SK-N-SH treated with all-trans-retinoic acid at 6 μM for 48 hours (cell line): ENCODE results near the gene TFCP2L1.

Experiments
- ATAC-seq: fragments of 200-7000 bp; cut with Tn5 transposase; 3 replicates; pipeline ENCODE4 v1.9.1; 2020; ENCODE audit warnings: mild to moderate bottlenecking, moderate library complexity
- ARNTL ChIP-seq: fragments of 450-650 bp; formaldehyde crosslinking; IDR thresholded peaks from 2 replicates; pipeline ENCODE4 v1.5.0; 2020; ENCODE audit warnings: low read depth, mild to moderate bottlenecking, moderate library complexity, borderline replicate concordance
- BACH2 ChIP-seq: fragments of 250-450 bp; sonication (Bioruptor Pico); IDR thresholded peaks from 2 replicates; pipeline ENCODE4 v1.9.0; 2021; ENCODE audit warnings: mild to moderate bottlenecking, borderline replicate concordance
- CSDC2 ChIP-seq: fragments of 250-450 bp; sonication (Bioruptor Pico); IDR thresholded peaks from 2 replicates; pipeline ENCODE4 v1.5.0; 2020; ENCODE audit warnings: mild to moderate bottlenecking, moderate library complexity
- ESRRG ChIP-seq: fragments of 250-450 bp; sonication (Bioruptor Pico); IDR thresholded peaks from 2 replicates; pipeline ENCODE4 v1.6.1; 2021; ENCODE audit warnings: mild to moderate bottlenecking
- GLIS3 ChIP-seq: fragments of 250-450 bp; sonication (Bioruptor Pico); IDR thresholded peaks from 2 replicates; pipeline ENCODE4 v1.5.0; 2020; ENCODE audit warnings: mild to moderate bottlenecking, moderate library complexity
- ISL1 ChIP-seq: fragments of 250-450 bp; sonication (Bioruptor Pico); IDR thresholded peaks from 2 replicates; pipeline ENCODE4 v2.1.2; 2022; ENCODE audit warnings: mild to moderate bottlenecking, moderate library complexity
- OSR1 ChIP-seq: fragments of 250-450 bp; sonication (Bioruptor Pico); IDR thresholded peaks from 2 replicates; pipeline ENCODE4 v1.8.0; 2022; ENCODE audit warnings: moderate library complexity, mild to moderate bottlenecking, inconsistent platforms
- RARB ChIP-seq: fragments of 250-450 bp; sonication (Bioruptor Pico); IDR thresholded peaks from 2 replicates; pipeline ENCODE4 v1.8.0; 2021; ENCODE audit warnings: mild to moderate bottlenecking, moderate library complexity
- SNAI2 ChIP-seq: fragments of 250-450 bp; sonication (Bioruptor Pico); IDR thresholded peaks from 2 replicates; pipeline ENCODE4 v1.5.0; 2020; ENCODE audit warnings: mild to moderate bottlenecking, moderate library complexity
- TCF4 ChIP-seq: fragments of 250-450 bp; sonication (Bioruptor Pico); IDR thresholded peaks from 2 replicates; pipeline ENCODE4 v1.8.0; 2021; ENCODE audit warnings: mild to moderate bottlenecking, moderate library complexity, borderline replicate concordance
- TOX ChIP-seq: fragments of 250-450 bp; sonication (Bioruptor Pico); IDR thresholded peaks from 2 replicates; pipeline ENCODE4 v1.8.0; 2021; ENCODE audit warnings: mild to moderate bottlenecking, moderate library complexity, borderline replicate concordance
- ZC3H10 ChIP-seq: fragments of 250-450 bp; sonication (Bioruptor Pico); IDR thresholded peaks from 2 replicates; pipeline ENCODE4 v1.5.1; 2021; ENCODE audit warnings: mild to moderate bottlenecking, moderate library complexity
- ZFP3 ChIP-seq: fragments of 250-450 bp; sonication (Bioruptor Pico); IDR thresholded peaks from 2 replicates; pipeline ENCODE4 v1.5.0; 2020; ENCODE audit warnings: mild to moderate bottlenecking, moderate library complexity
- ZFP30 ChIP-seq: fragments of 450-650 bp; formaldehyde crosslinking; IDR thresholded peaks from 2 replicates; pipeline ENCODE4 v1.5.0; 2022; ENCODE audit warnings: mild to moderate bottlenecking, moderate library complexity
- ZNF565 ChIP-seq: fragments of 450-650 bp; formaldehyde crosslinking; conservative IDR thresholded peaks from 2 replicates; pipeline ENCODE4 v1.5.0; 2020; ENCODE audit warnings: low read depth, mild to moderate bottlenecking, moderate library complexity
- ZNF70 ChIP-seq: fragments of 450-650 bp; formaldehyde crosslinking; IDR thresholded peaks from 2 replicates; pipeline ENCODE4 v1.5.0; 2020; ENCODE audit warnings: mild to moderate bottlenecking, moderate library complexity
- ZNF8 ChIP-seq: fragments of 450-650 bp; formaldehyde crosslinking; IDR thresholded peaks from 2 replicates; pipeline ENCODE4 v1.5.0; 2020; ENCODE audit warnings: mild to moderate bottlenecking, moderate library complexity
- TF ChIP-seq, protein P1 (sequence below): fragments of 250-450 bp; sonication (Bioruptor Pico); IDR thresholded peaks from 2 replicates; pipeline ENCODE4 v1.8.0; 2021; ENCODE audit warnings: low read depth, mild to moderate bottlenecking, moderate library complexity, borderline replicate concordance
- TF ChIP-seq, protein P2 (sequence below): fragments of 250-450 bp; sonication (Bioruptor Pico); IDR thresholded peaks from 2 replicates; pipeline ENCODE4 v1.5.1; 2021; ENCODE audit warnings: mild to moderate bottlenecking, moderate library complexity
- TF ChIP-seq, protein P3 (sequence below): fragments of 250-450 bp; sonication (Bioruptor Pico); IDR thresholded peaks from 2 replicates; pipeline ENCODE4 v1.5.1; 2020; ENCODE audit warnings: low read depth, mild to moderate bottlenecking, moderate library complexity
- TF ChIP-seq, protein P4 (sequence below): fragments of 250-450 bp; sonication (Bioruptor Pico); IDR thresholded peaks from 2 replicates; pipeline ENCODE4 v1.5.0; 2020; ENCODE audit warnings: mild to moderate bottlenecking, moderate library complexity

The TFCP2L1 gene

DNA sequence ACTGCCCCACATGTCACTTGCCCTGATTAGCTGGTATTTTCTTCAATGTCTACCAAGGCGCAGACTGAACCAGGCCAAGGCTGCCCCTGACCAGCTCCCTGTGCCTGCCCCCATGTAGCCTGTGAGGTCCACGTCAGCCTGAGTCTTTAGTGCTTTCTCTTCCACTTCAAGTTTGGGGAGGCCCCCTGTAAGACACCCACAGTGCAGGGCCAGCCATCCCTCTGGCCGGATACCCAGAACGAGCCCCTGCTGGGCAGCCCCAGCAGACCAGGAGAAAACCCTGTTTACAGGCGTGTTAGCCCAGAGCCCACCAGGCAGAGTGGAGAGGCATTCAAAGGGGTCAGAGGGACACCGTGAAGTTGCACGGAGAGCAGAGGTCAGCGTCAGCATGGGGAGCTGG is 92.4 kb downstream of the TFCP2L1 start:
- no peak for TF ChIP-seq RARB (CRISPR knock-in tag)
- no peak for TF ChIP-seq BACH2 (CRISPR knock-in tag)
- TF ChIP-seq TOX (CRISPR knock-in tag): no peak
- no peak for TF ChIP-seq ZC3H10
- TF ChIP-seq ZNF70 (CRISPR knock-in tag): no peak
- TF ChIP-seq TCF4 (CRISPR knock-in tag): no peak
- no peak for TF ChIP-seq CSDC2
- no peak for ATAC-seq

DNA sequence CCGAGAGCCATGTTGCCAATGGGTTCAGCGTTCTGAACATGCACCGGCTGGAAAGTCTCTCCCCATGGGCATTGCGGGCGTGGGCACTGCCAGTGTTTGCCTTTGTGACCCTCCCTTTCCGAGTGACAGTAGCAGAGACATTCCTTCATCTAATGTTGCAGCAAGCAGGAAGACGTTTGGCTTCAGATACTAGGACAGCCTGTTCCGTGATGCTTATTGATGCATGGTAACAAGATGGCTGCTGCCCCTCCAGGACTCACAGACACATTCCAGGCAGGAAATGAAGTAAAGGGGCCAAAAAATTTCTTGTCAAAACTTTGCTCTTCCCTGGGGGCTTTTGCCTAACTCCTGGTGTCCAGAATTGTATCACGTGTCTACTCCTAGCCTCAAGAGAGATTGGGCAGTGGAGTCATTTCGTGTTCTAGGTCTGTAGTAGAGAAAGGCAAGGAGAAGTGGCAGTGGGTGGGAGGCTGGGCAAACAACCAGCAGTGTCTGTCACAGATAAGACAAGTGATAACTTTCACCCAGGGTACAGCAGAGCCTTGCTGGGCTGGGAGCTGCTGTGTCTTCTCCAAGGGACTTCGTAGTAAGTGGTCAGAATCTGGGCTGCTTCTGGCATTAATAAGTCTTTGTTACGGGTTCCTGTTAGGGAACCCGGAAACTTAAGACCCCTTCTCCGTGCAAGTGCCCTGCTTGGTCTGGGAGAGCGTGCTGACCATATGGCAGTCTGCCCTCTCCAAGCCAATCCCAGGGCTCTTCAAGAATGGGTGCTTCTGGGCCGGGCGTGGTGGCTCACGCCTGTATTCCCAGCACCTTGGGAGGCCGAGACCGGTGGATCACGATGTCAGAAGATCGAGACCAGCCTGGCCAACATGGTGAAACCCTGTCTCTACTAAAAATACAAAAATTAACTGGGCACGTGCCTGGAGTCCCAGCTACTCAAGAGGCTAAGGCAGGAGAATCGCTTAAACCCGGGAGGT is 93.5 kb downstream of the TFCP2L1 start:
- ATAC-seq: no peak
- TF ChIP-seq BACH2 (CRISPR knock-in tag) (no peak), TOX (CRISPR knock-in tag) (no peak), RARB (CRISPR knock-in tag) (no peak), ZFP3 (CRISPR knock-in tag) (no peak), ZNF565 (no peak), OSR1 (no peak), ZNF70 (CRISPR knock-in tag) (no peak), ARNTL (CRISPR knock-in tag) (no peak), SNAI2 (CRISPR knock-in tag) (no peak)
- TF ChIP-seq, protein P1, sequence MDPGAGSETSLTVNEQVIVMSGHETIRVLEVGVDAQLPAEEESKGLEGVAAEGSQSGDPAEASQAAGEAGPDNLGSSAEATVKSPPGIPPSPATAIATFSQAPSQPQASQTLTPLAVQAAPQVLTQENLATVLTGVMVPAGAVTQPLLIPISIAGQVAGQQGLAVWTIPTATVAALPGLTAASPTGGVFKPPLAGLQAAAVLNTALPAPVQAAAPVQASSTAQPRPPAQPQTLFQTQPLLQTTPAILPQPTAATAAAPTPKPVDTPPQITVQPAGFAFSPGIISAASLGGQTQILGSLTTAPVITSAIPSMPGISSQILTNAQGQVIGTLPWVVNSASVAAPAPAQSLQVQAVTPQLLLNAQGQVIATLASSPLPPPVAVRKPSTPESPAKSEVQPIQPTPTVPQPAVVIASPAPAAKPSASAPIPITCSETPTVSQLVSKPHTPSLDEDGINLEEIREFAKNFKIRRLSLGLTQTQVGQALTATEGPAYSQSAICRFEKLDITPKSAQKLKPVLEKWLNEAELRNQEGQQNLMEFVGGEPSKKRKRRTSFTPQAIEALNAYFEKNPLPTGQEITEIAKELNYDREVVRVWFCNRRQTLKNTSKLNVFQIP (CRISPR knock-in tag): no peak

DNA sequence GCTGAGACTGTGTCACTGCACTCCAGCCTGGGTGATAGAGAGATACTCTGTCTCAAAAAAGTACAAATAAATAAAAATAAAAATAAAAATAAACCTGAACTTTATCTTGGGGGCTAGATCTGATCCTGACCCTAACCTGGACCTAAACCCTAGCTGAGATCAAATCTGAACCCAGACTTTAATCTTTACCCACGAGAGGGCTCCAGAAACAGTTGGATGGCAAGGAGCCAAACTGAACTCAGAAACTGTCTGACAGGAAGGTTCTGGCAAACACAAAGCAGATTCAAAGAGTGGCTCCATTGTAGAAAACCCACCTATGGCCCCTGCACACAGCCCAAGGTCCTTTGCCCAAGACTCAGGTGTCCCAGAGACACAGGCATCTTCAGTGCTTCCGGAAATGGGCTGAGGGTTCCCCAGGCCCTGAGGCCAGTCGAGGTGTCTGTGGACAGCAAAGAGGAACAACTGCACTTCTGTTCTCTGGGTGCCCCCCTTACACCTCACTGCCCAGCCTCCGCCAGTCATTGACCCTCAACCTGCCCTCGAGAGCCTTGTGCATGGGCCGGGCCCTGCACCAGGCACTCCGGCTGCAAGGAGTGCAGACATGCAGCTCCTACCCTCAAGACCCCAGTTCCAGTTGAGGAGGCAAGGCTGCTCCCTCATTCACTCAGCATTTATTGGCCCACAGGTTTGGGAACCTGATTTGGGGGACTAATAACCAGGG is 95.2 kb downstream of the TFCP2L1 start:
- TF ChIP-seq ISL1 (no peak), ZC3H10 (no peak)
- TF ChIP-seq, protein P2, sequence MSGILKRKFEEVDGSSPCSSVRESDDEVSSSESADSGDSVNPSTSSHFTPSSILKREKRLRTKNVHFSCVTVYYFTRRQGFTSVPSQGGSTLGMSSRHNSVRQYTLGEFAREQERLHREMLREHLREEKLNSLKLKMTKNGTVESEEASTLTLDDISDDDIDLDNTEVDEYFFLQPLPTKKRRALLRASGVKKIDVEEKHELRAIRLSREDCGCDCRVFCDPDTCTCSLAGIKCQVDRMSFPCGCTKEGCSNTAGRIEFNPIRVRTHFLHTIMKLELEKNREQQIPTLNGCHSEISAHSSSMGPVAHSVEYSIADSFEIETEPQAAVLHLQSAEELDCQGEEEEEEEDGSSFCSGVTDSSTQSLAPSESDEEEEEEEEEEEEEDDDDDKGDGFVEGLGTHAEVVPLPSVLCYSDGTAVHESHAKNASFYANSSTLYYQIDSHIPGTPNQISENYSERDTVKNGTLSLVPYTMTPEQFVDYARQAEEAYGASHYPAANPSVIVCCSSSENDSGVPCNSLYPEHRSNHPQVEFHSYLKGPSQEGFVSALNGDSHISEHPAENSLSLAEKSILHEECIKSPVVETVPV: no peak
- ATAC-seq: no peak

DNA sequence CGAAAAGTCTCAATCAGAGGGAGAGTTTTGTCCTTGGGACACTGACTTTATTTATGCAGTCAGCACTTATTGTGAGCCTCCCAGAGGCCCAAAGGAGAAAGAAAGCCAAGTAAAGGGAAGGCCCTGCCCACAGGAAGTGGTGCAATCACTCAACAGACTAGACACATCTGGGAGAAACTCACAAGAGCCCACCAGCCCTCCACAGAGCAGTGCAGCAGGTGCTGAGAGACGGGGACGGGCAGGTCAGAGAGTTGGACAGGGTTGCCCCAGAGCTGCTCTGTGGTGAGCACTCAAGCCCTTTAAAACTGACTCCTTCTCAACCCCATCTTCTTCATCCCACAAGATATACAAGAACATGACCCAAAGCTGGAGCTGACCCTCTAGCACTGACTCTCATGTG is 96.0 kb downstream of the TFCP2L1 start:
- no peak for TF ChIP-seq ZNF70 (CRISPR knock-in tag)
- TF ChIP-seq, protein P1 (CRISPR knock-in tag): no peak
- no peak for TF ChIP-seq ISL1
- ATAC-seq: no peak

DNA sequence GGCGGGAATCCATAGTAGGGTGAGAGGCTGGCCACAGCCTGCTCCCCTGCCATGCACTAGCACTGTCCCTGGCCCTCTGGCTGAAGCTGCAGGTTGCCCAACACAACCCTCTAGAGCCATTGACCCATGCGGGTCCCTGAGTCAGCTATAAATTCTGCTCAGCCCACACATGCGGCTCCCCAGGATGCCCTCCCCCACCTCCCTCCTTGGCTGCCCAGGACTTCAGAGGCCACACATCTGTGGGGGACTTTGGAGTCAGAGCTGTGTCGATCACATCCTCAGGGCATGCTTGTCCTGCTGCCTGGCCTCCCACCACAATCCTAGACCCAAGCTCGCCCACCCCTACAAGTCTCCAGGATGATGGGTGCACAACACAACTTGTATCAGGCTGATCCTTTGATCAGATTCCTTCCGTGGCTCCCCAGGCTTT is 97.0 kb downstream of the TFCP2L1 start:
- TF ChIP-seq ZNF70 (CRISPR knock-in tag): no peak
- TF ChIP-seq ZC3H10: no peak
- TF ChIP-seq TCF4 (CRISPR knock-in tag): no peak
- TF ChIP-seq, protein P3, sequence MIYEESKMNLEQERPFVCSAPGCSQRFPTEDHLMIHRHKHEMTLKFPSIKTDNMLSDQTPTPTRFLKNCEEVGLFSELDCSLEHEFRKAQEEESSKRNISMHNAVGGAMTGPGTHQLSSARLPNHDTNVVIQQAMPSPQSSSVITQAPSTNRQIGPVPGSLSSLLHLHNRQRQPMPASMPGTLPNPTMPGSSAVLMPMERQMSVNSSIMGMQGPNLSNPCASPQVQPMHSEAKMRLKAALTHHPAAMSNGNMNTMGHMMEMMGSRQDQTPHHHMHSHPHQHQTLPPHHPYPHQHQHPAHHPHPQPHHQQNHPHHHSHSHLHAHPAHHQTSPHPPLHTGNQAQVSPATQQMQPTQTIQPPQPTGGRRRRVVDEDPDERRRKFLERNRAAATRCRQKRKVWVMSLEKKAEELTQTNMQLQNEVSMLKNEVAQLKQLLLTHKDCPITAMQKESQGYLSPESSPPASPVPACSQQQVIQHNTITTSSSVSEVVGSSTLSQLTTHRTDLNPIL (CRISPR knock-in tag): no peak
- TF ChIP-seq, protein P4, sequence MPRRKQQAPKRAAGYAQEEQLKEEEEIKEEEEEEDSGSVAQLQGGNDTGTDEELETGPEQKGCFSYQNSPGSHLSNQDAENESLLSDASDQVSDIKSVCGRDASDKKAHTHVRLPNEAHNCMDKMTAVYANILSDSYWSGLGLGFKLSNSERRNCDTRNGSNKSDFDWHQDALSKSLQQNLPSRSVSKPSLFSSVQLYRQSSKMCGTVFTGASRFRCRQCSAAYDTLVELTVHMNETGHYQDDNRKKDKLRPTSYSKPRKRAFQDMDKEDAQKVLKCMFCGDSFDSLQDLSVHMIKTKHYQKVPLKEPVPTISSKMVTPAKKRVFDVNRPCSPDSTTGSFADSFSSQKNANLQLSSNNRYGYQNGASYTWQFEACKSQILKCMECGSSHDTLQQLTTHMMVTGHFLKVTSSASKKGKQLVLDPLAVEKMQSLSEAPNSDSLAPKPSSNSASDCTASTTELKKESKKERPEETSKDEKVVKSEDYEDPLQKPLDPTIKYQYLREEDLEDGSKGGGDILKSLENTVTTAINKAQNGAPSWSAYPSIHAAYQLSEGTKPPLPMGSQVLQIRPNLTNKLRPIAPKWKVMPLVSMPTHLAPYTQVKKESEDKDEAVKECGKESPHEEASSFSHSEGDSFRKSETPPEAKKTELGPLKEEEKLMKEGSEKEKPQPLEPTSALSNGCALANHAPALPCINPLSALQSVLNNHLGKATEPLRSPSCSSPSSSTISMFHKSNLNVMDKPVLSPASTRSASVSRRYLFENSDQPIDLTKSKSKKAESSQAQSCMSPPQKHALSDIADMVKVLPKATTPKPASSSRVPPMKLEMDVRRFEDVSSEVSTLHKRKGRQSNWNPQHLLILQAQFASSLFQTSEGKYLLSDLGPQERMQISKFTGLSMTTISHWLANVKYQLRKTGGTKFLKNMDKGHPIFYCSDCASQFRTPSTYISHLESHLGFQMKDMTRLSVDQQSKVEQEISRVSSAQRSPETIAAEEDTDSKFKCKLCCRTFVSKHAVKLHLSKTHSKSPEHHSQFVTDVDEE (CRISPR knock-in tag): no peak
- TF ChIP-seq, protein P2: no peak
- TF ChIP-seq ARNTL (CRISPR knock-in tag): no peak
- no peak for TF ChIP-seq ISL1
- TF ChIP-seq ESRRG (CRISPR knock-in tag): no peak
- TF ChIP-seq BACH2 (CRISPR knock-in tag): no peak
- no peak for TF ChIP-seq SNAI2 (CRISPR knock-in tag)
- no peak for TF ChIP-seq GLIS3 (CRISPR knock-in tag)
- TF ChIP-seq ZFP30 (CRISPR knock-in tag): no peak
- TF ChIP-seq ZNF8 (CRISPR knock-in tag): no peak
- no peak for TF ChIP-seq RARB (CRISPR knock-in tag)
- no peak for TF ChIP-seq CSDC2
- ATAC-seq: no peak
